GM18499 (cell line): ENCODE data around the gene ANKK1.

Source experiments
- ATAC-seq: cut with Tn5 transposase; IDR thresholded peaks from one replicate; pipeline ENCODE4 v1.9.1; 2021; ENCODE audit warnings: moderate number of reproducible peaks; ENCODE audit not compliant: insufficient read depth, unreplicated experiment

The ANKK1 gene

GRCh38 chr11:113377681-113378412 lies 9.7 kb upstream of the ANKK1 start:
- ATAC-seq = no peak

GRCh38 chr11:113378692-113379091 lies 8.9 kb upstream of the ANKK1 start:
- ATAC-seq = no peak

GRCh38 chr11:113382121-113382520 lies 5.5 kb upstream of the ANKK1 start:
- ATAC-seq = no peak

- no peak for ATAC-seq
Measured at GRCh38 chr11:113384551-113384950, 3.0 kb upstream of the ANKK1 start.

GRCh38 chr11:113385749-113386148 lies 1.8 kb upstream of the ANKK1 start:
- no peak for ATAC-seq

GRCh38 chr11:113386866-113387265 lies 713 bp upstream of the ANKK1 start:
- no peak for ATAC-seq

- no peak for ATAC-seq
Measured at GRCh38 chr11:113389272-113389671, 1.7 kb downstream of the ANKK1 start.

- no peak for ATAC-seq
Measured at GRCh38 chr11:113392236-113392921, 4.8 kb downstream of the ANKK1 start.

GRCh38 chr11:113393501-113393985 lies 6.0 kb downstream of the ANKK1 start:
- ATAC-seq = no peak

- ATAC-seq = no peak
Measured at GRCh38 chr11:113394919-113395318, 7.3 kb downstream of the ANKK1 start.

- ATAC-seq = no peak
Measured at GRCh38 chr11:113395782-113396336, 8.3 kb downstream of the ANKK1 start.

GRCh38 chr11:113396690-113397089 lies 9.1 kb downstream of the ANKK1 start:
- no peak for ATAC-seq

GRCh38 chr11:113397212-113397611 lies 9.6 kb downstream of the ANKK1 start:
- no peak for ATAC-seq

- ATAC-seq = no peak
Measured at GRCh38 chr11:113397821-113398220, 10.2 kb downstream of the ANKK1 start.

GRCh38 chr11:113398669-113399430 lies 11.3 kb downstream of the ANKK1 start:
- ATAC-seq = no peak

- ATAC-seq = no peak
Measured at GRCh38 chr11:113400631-113401230, 13.2 kb downstream of the ANKK1 start.

GRCh38 chr11:113401718-113402117 lies 14.1 kb downstream of the ANKK1 start:
- ATAC-seq = no peak

- ATAC-seq = no peak
Measured at GRCh38 chr11:113404859-113405430, 17.4 kb downstream of the ANKK1 start.

GRCh38 chr11:113405724-113406478 lies 18.3 kb downstream of the ANKK1 start:
- ATAC-seq = no peak
